Trophoblast cell (in vitro differentiated cells and primary cell): ENCODE results near the gene UVRAG.

Source experiments
- DNase-seq, 2 donors: peaks; one replicate each; pipeline ENCODE4 v3.0.0-alpha.2; 2016
- H2AFZ ChIP-seq: 2 replicates; pipeline ENCODE4 v1.6.1; 2013; ENCODE audit warnings: low read length, moderate library complexity, mild to moderate bottlenecking; ENCODE audit not compliant: insufficient read depth, poor library complexity
- H2AK5ac ChIP-seq: 2 replicates; pipeline ENCODE4 v1.6.1; 2013; ENCODE audit warnings: mild to moderate bottlenecking, low read length
- H2BK120ac ChIP-seq: 2 replicates; pipeline ENCODE4 v1.6.1; 2013; ENCODE audit warnings: low read length, mild to moderate bottlenecking, moderate library complexity; ENCODE audit not compliant: insufficient read depth, poor library complexity
- H2BK12ac ChIP-seq: 2 replicates; pipeline ENCODE4 v1.6.1; 2013; ENCODE audit warnings: mild to moderate bottlenecking, low read length, moderate library complexity
- H2BK5ac ChIP-seq: 2 replicates; pipeline ENCODE4 v1.6.1; 2013; ENCODE audit warnings: low read length, low read depth, moderate library complexity, mild to moderate bottlenecking; ENCODE audit not compliant: poor library complexity
- H3K14ac ChIP-seq: 2 replicates; pipeline ENCODE4 v1.6.1; 2013; ENCODE audit warnings: mild to moderate bottlenecking, low read length
- H3K18ac ChIP-seq: 2 replicates; pipeline ENCODE4 v1.6.1; 2013; ENCODE audit warnings: mild to moderate bottlenecking, low read length
- H3K23ac ChIP-seq: 2 replicates; pipeline ENCODE4 v1.6.1; 2013; ENCODE audit warnings: low read length
- H3K27ac ChIP-seq: 2 replicates; pipeline ENCODE4 v1.5.1; 2013; ENCODE audit warnings: low read depth, mild to moderate bottlenecking, inconsistent platforms, low read length, moderate library complexity
- H3K27me3 ChIP-seq: 2 replicates; pipeline ENCODE4 v1.6.1; 2013; ENCODE audit warnings: inconsistent platforms, mild to moderate bottlenecking, low read length, moderate library complexity; ENCODE audit not compliant: insufficient read depth
- H3K36me3 ChIP-seq, 2 experiments: 1 replicate in 1 of 2; 2 replicates in 1 of 2; pipeline ENCODE4 v1.6.1; 2013; ENCODE audit warnings: low read length in 2 of 2, mild to moderate bottlenecking in 2 of 2, moderate library complexity in 1 of 2; ENCODE audit not compliant: insufficient read depth in 2 of 2, control insufficient read depth in 1 of 2
- H3K4ac ChIP-seq: 2 replicates; pipeline ENCODE4 v1.6.1; 2013; ENCODE audit warnings: low read depth, mild to moderate bottlenecking, low read length, moderate library complexity
- H3K4me1 ChIP-seq, 2 experiments: 1 replicate in 1 of 2; 2 replicates in 1 of 2; pipeline ENCODE4 v1.6.1; 2013; ENCODE audit warnings: low read length in 2 of 2, mild to moderate bottlenecking in 2 of 2, moderate library complexity in 1 of 2; ENCODE audit not compliant: insufficient read depth in 2 of 2, control insufficient read depth in 1 of 2
- H3K4me2 ChIP-seq: 2 replicates; pipeline ENCODE4 v1.6.1; 2013; ENCODE audit warnings: inconsistent platforms, mild to moderate bottlenecking, low read length, moderate library complexity
- H3K4me3 ChIP-seq: 2 replicates; pipeline ENCODE4 v1.5.1; 2013; ENCODE audit warnings: mild to moderate bottlenecking, low read depth, low read length, inconsistent platforms
- H3K79me1 ChIP-seq: one replicate; pipeline ENCODE4 v1.6.1; 2013; ENCODE audit warnings: low read length
- H3K79me2 ChIP-seq: 2 replicates; pipeline ENCODE4 v1.6.1; 2013; ENCODE audit warnings: low read length, mild to moderate bottlenecking; ENCODE audit not compliant: control insufficient read depth, insufficient read depth, poor library complexity
- H3K9ac ChIP-seq: 2 replicates; pipeline ENCODE4 v1.6.1; 2013; ENCODE audit warnings: mild to moderate bottlenecking, low read length
- H3K9me3 ChIP-seq: 2 replicates; pipeline ENCODE4 v1.6.1; 2013; ENCODE audit warnings: low read depth, mild to moderate bottlenecking, control low read depth, inconsistent platforms, low read length; ENCODE audit not compliant: insufficient read depth
- H4K12ac ChIP-seq: 2 replicates; pipeline ENCODE4 v1.6.1; 2013; ENCODE audit warnings: low read depth, mild to moderate bottlenecking, low read length, moderate library complexity
- H4K8ac ChIP-seq: 2 replicates; pipeline ENCODE4 v1.6.1; 2013; ENCODE audit warnings: low read depth, mild to moderate bottlenecking, low read length, moderate library complexity
- H4K91ac ChIP-seq: one replicate; pipeline ENCODE4 v1.6.1; 2013; ENCODE audit warnings: low read depth, mild to moderate bottlenecking, low read length, moderate library complexity
- WGBS: extraction: QIAGEN DNeasy Blood & Tissue Kit; methylation state at CpG from one replicate; pipeline ENCODE4 v1.1.7; 2013; ENCODE audit warnings: missing lambda C conversion rate; ENCODE audit not compliant: insufficient read length, insufficient coverage; ENCODE audit errors: extremely low coverage; 5-methylcytosine and 5-hydroxymethylcytosine counted together

Gene UVRAG

DNA sequence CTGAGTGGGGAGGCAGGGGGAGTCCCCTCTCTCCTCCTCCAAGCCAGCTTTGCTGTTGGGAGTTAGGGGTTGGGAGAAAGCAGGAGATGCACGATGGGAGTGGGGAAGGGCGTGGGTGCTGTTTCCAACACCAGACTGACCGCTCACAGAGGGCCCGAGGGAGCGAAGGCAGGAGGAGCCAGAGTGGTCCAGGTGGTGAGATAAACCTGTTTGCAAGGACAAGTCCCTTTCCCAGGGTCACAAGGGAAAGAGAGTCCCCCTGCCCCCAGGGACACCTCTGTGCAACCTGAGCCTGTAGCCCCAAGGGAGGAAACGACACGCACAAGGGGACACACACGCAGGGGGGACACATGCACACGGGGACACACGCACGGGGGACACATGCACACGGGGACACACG is 349.1 kb downstream of the UVRAG start:
- no peaks in the 10 kb centered on the region for H3K79me1 ChIP-seq
- H3K27ac ChIP-seq: no peak overlapping the region
- no peak overlapping the region for H4K91ac ChIP-seq
- H2BK120ac ChIP-seq: no peak overlapping the region
- no peak overlapping the region for H3K14ac ChIP-seq
- H2AFZ ChIP-seq: no peak overlapping the region
- H2BK5ac ChIP-seq: no peak overlapping the region
- H3K4me1 ChIP-seq: peaks cover 0 to 2% of the 10 kb centered on the region in 2 experiments
- no peak overlapping the region for H3K23ac ChIP-seq
- no peak overlapping the region for H2BK12ac ChIP-seq
- H3K27me3 ChIP-seq: no peaks in the 10 kb centered on the region
- WGBS: no CpG with 5 or more reads among the region's 13 CpGs
- no peak for DNase-seq
- H2AK5ac ChIP-seq: no peak overlapping the region
- no peak overlapping the region for H3K18ac ChIP-seq
- no peak overlapping the region for H3K4ac ChIP-seq
- H4K12ac ChIP-seq: no peak overlapping the region
- H3K4me3 ChIP-seq: no peak overlapping the region
- no peaks in the 10 kb centered on the region for H3K36me3 ChIP-seq
- no peak overlapping the region for H3K9ac ChIP-seq
- no peak overlapping the region for H3K4me2 ChIP-seq
- no peaks in the 10 kb centered on the region for H3K79me2 ChIP-seq
- no peak overlapping the region for H4K8ac ChIP-seq
- H3K9me3 ChIP-seq: peaks cover 9% of the 10 kb centered on the region

DNA sequence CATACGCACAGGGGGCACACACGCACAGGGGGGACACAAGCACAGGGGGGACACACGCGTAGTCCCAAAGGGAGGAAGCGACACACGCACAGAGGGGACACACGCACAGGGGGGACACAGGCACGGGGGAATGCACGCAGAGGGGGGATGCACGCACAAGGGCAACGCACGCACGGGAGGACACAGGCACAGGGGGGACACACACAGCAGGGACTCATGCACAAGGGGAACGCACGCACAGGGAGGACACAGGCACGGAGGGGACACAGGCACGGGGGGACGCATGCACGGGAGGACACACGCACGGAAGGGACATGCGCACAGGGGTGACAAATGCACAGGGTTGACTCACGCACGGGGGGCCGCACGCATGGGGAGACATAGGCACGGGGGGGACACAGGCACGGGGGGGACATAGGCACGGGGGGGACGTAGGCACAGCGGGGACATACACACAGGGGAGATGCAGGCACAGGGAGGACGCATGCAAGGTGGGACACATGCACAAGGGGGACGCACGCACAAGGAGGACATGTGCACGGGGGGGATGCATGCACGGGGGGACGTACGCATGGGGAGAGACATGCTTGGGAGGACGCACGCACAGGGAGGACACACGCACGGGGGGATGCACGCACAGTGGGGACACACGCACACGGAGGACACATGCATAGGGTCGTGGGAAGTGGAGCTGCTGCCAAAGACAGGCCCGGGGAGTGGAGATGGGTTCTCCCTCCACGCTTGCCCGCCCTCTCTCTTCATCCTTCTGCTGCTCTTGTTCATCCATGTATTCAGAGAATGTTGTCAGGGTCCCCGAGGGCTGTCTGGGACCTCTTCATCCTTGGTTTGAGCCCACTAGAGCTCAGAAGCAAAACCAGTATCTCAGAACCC is 350.1 kb downstream of the UVRAG start:
- Histone ChIP-seq H3K4me1 (peaks cover 4 to 10% of the 10 kb centered on the region in 2 experiments), H3K9ac (no peak overlapping the region), H3K79me2 (no peaks in the 10 kb centered on the region), H2AK5ac (no peak overlapping the region), H3K27me3 (no peaks in the 10 kb centered on the region), H3K9me3 (peaks cover 9% of the 10 kb centered on the region), H3K79me1 (no peaks in the 10 kb centered on the region), H3K23ac (no peak overlapping the region), H3K14ac (no peak overlapping the region), H4K8ac (no peak overlapping the region), H3K4me3 (peak overlapping the region; percentile 46), H3K27ac (no peak overlapping the region), H4K91ac (no peak overlapping the region), H3K4me2 (no peak overlapping the region), H3K18ac (no peak overlapping the region), H2AFZ (no peak overlapping the region), H3K36me3 (no peaks in the 10 kb centered on the region), H2BK12ac (no peak overlapping the region), H3K4ac (no peak overlapping the region), H2BK120ac (no peak overlapping the region), H4K12ac (no peak overlapping the region), H2BK5ac (no peak overlapping the region)
- no CpG with 5 or more reads among the region's 50 CpGs for WGBS
- DNase-seq: no peak

DNA sequence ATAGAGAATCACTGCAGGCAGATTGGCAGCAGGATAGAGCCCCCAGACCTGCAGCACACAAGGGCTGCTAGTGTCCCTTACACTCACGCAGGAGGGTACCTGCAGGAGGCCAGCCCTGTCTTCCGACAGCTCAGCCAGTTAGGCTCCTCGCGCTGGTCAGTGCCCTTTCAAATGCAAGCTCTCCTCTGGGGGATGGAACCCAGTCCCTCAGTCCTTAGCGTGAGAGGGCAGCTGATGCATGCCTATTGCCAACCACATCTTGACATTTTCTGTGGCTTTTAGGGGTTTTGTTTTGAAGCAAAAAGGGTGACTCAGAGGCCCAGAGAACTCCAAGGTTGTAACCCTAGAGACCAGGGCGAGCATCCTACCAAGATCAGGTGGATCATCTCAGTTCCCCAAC is 351.3 kb downstream of the UVRAG start:
- H3K27ac ChIP-seq: no peak overlapping the region
- no peaks in the 10 kb centered on the region for H3K27me3 ChIP-seq

DNA sequence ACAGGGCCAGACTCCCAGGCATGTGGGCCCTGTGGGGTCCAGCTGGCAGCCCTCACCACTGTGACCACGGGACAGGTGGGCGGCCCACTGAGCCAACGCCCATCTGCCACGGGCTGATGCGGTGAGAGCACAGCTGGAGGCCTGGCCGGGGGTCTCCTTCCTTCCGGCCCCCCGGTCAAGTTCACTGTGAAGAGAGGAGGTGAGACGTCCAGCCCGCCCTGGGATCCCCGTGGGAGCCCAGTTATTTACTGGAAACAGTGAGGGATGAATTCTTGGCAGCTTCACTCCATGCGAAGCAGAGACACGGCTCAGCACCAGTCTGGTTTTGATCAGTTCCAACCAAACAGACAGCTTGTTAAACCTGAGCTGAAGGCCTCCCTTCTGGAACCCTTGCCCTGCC is 352.6 kb downstream of the UVRAG start:
- no peaks in the 10 kb centered on the region for H3K79me1 ChIP-seq
- no peak overlapping the region for H3K14ac ChIP-seq
- H3K79me2 ChIP-seq: no peaks in the 10 kb centered on the region
- no peak overlapping the region for H4K8ac ChIP-seq
- H3K9ac ChIP-seq: no peak overlapping the region
- H3K4me2 ChIP-seq: no peak overlapping the region
- H2AFZ ChIP-seq: no peak overlapping the region
- no peak overlapping the region for H3K4ac ChIP-seq
- H2AK5ac ChIP-seq: no peak overlapping the region
- no peak overlapping the region for H3K18ac ChIP-seq
- no peak for DNase-seq
- WGBS: no CpG with 5 or more reads among the region's 13 CpGs
- no peak overlapping the region for H2BK5ac ChIP-seq
- H2BK120ac ChIP-seq: no peak overlapping the region
- H3K23ac ChIP-seq: no peak overlapping the region
- no peak overlapping the region for H2BK12ac ChIP-seq
- H3K27me3 ChIP-seq: no peaks in the 10 kb centered on the region
- peaks cover 4 to 10% of the 10 kb centered on the region in 2 experiments for H3K4me1 ChIP-seq
- H4K12ac ChIP-seq: no peak overlapping the region
- no peak overlapping the region for H3K4me3 ChIP-seq
- peaks cover 9% of the 10 kb centered on the region for H3K9me3 ChIP-seq
- H3K36me3 ChIP-seq: no peaks in the 10 kb centered on the region
- H3K27ac ChIP-seq: no peak overlapping the region
- no peak overlapping the region for H4K91ac ChIP-seq

More for the DNA sequence above, 351.3 kb downstream of the UVRAG start:
- no peak overlapping the region for H2AK5ac ChIP-seq
- H3K23ac ChIP-seq: no peak overlapping the region
- H2BK12ac ChIP-seq: no peak overlapping the region
- no peak overlapping the region for H3K9ac ChIP-seq
- H2AFZ ChIP-seq: no peak overlapping the region
- WGBS: no CpG with 5 or more reads among the region's 6 CpGs
- H3K4me3 ChIP-seq: no peak overlapping the region
- no peaks in the 10 kb centered on the region for H3K36me3 ChIP-seq
- H2BK120ac ChIP-seq: no peak overlapping the region
- DNase-seq: no peak
- no peak overlapping the region for H3K4me2 ChIP-seq
- H4K8ac ChIP-seq: no peak overlapping the region
- H3K4ac ChIP-seq: no peak overlapping the region
- H3K18ac ChIP-seq: no peak overlapping the region
- peaks cover 4 to 10% of the 10 kb centered on the region in 2 experiments for H3K4me1 ChIP-seq
- no peak overlapping the region for H3K14ac ChIP-seq
- peaks cover 9% of the 10 kb centered on the region for H3K9me3 ChIP-seq
- H3K79me1 ChIP-seq: no peaks in the 10 kb centered on the region
- no peak overlapping the region for H4K12ac ChIP-seq
- H3K79me2 ChIP-seq: no peaks in the 10 kb centered on the region
- no peak overlapping the region for H4K91ac ChIP-seq
- H2BK5ac ChIP-seq: no peak overlapping the region
